Measurements from ENCODE around the gene YY1. TPM values are rescaled to one million over a fixed set of nuclear protein-coding genes. Genes with fewer than 3 reads are reported as not detected.

YY1 gene
- total and polyA plus RNA-seq, 2 experiments from 2014 or later: 27.0 to 73.4 TPM

GRCh38 chr14:100327128-100327527 is 88.2 kb downstream of the YY1 start:
- no peak for TF ChIP-seq CTCF (IDR thresholded peaks at IDR 0.05; ENCODE audit: low read depth, low read length)

GRCh38 chr14:100328495-100329163 is 89.7 kb downstream of the YY1 start:
- Histone ChIP-seq H3K27ac (no peak overlapping the region), H3K9me3 (ENCODE audit: low read depth) (no peaks in the 10 kb centered on the region), H3K4me1 (ENCODE audit: low read depth) (no peaks in the 10 kb centered on the region), H3K36me3 (no peaks in the 10 kb centered on the region), H3K27me3 (no peaks in the 10 kb centered on the region), H3K4me3 (no peak overlapping the region)
- no peak for TF ChIP-seq CTCF (IDR thresholded peaks at IDR 0.05; ENCODE audit: low read depth, low read length)
- DNase-seq (ENCODE audit: low read depth in 1 of 2, low spot score in 1 of 2): no peak

More at GRCh38 chr14:100327128-100327527, 88.2 kb downstream of the YY1 start:
- DNase-seq (ENCODE audit: low read depth in 1 of 2, low spot score in 1 of 2): no peak
- H3K27me3 ChIP-seq: no peaks in the 10 kb centered on the region
- no peaks in the 10 kb centered on the region for H3K9me3 ChIP-seq (ENCODE audit: low read depth)
- peaks cover under 1% of the 10 kb centered on the region for H3K4me1 ChIP-seq (ENCODE audit: low read depth)
- no peaks in the 10 kb centered on the region for H3K36me3 ChIP-seq
- H3K27ac ChIP-seq: no peak overlapping the region
- no peak overlapping the region for H3K4me3 ChIP-seq

GRCh38 chr14:100329233-100330006 is 90.5 kb downstream of the YY1 start:
- Histone ChIP-seq H3K4me1 (ENCODE audit: low read depth) (no peaks in the 10 kb centered on the region), H3K27me3 (no peaks in the 10 kb centered on the region), H3K9me3 (ENCODE audit: low read depth) (no peaks in the 10 kb centered on the region), H3K27ac (no peak overlapping the region), H3K36me3 (no peaks in the 10 kb centered on the region), H3K4me3 (no peak overlapping the region)
- DNase-seq (ENCODE audit: low read depth in 1 of 2, low spot score in 1 of 2): no peak
- no peak for TF ChIP-seq CTCF (IDR thresholded peaks at IDR 0.05; ENCODE audit: low read depth, low read length)

GRCh38 chr14:100330007-100330344 is 91.0 kb downstream of the YY1 start:
- Histone ChIP-seq H3K36me3 (no peaks in the 10 kb centered on the region), H3K27me3 (no peaks in the 10 kb centered on the region), H3K9me3 (ENCODE audit: low read depth) (no peaks in the 10 kb centered on the region), H3K27ac (no peak overlapping the region), H3K4me1 (ENCODE audit: low read depth) (no peaks in the 10 kb centered on the region), H3K4me3 (no peak overlapping the region)
- DNase-seq (ENCODE audit: low read depth in 1 of 2, low spot score in 1 of 2): no peak
- TF ChIP-seq CTCF (IDR thresholded peaks at IDR 0.05; ENCODE audit: low read depth, low read length): no peak

GRCh38 chr14:100330388-100330931 is 91.5 kb downstream of the YY1 start:
- Histone ChIP-seq H3K27ac (no peak overlapping the region), H3K9me3 (ENCODE audit: low read depth) (no peaks in the 10 kb centered on the region), H3K27me3 (no peaks in the 10 kb centered on the region), H3K36me3 (no peaks in the 10 kb centered on the region), H3K4me3 (no peak overlapping the region), H3K4me1 (ENCODE audit: low read depth) (no peaks in the 10 kb centered on the region)
- TF ChIP-seq CTCF (IDR thresholded peaks at IDR 0.05; ENCODE audit: low read depth, low read length): no peak
- no peak for DNase-seq (ENCODE audit: low read depth in 1 of 2, low spot score in 1 of 2)
